HEK293T (cell line): Measurements from ENCODE around the gene SLC7A7.

Experiments used
- CTCF ChIA-PET: fragments of 350-600 bp; formaldehyde crosslinking; extraction: SDS; loops from one replicate; lab custom pipeline; 2021; ENCODE audit warnings: antibody characterized with exemption, inconsistent platforms; lab: Yijun Ruan, JAX
- POLR2A ChIA-PET: fragments of 350-600 bp; formaldehyde crosslinking; extraction: SDS; loops from one replicate; lab custom pipeline; 2020; ENCODE audit warnings: antibody characterized with exemption, inconsistent platforms; lab: Yijun Ruan, JAX
- DNase-seq: peaks from one replicate; pipeline ENCODE4 v3.0.0; 2012; ENCODE audit warnings: mixed read lengths; ENCODE audit errors: extremely low spot score
- ARNT ChIP-seq: fragments of 450-650 bp; IDR thresholded peaks from 2 replicates; pipeline ENCODE4 v1.6.1; 2017; ENCODE audit warnings: mild to moderate bottlenecking
- BHLHE40 ChIP-seq: fragments of 450-650 bp; IDR thresholded peaks from 2 replicates; pipeline ENCODE4 v1.6.1; 2016; ENCODE audit warnings: mild to moderate bottlenecking, moderate library complexity, borderline replicate concordance
- CTBP1 ChIP-seq: fragments of 450-650 bp; IDR thresholded peaks from 2 replicates; pipeline ENCODE4 v1.6.1; 2016; ENCODE audit warnings: borderline replicate concordance
- ELF4 ChIP-seq: fragments of 450-650 bp; IDR thresholded peaks from 2 replicates; pipeline ENCODE4 v1.6.1; 2017; ENCODE audit warnings: antibody characterized with exemption
- FOXA1 ChIP-seq: fragments of 450-650 bp; IDR thresholded peaks from 2 replicates; pipeline ENCODE4 v1.6.1; 2016; ENCODE audit warnings: mild to moderate bottlenecking
- FOXK2 ChIP-seq: fragments of 450-650 bp; IDR thresholded peaks from 2 replicates; pipeline ENCODE4 v1.6.1; 2016; ENCODE audit warnings: mild to moderate bottlenecking
- FOXM1 ChIP-seq: fragments of 450-650 bp; IDR thresholded peaks from 2 replicates; pipeline ENCODE4 v1.6.1; 2017; ENCODE audit warnings: mild to moderate bottlenecking, borderline replicate concordance
- HDGF ChIP-seq: fragments of 450-650 bp; IDR thresholded peaks from 2 replicates; pipeline ENCODE4 v1.6.1; 2017; ENCODE audit warnings: antibody characterized with exemption, borderline replicate concordance
- L3MBTL2 ChIP-seq: fragments of 450-650 bp; conservative IDR thresholded peaks from 2 replicates; pipeline ENCODE4 v1.6.1; 2016; ENCODE audit warnings: mild to moderate bottlenecking
- LEF1 ChIP-seq: fragments of 450-650 bp; IDR thresholded peaks from 2 replicates; pipeline ENCODE4 v1.6.1; 2017; ENCODE audit warnings: mild to moderate bottlenecking, borderline replicate concordance
- NFRKB ChIP-seq: fragments of 450-650 bp; IDR thresholded peaks from 2 replicates; pipeline ENCODE4 v1.6.1; 2016; ENCODE audit warnings: mild to moderate bottlenecking, moderate library complexity
- PKNOX1 ChIP-seq: fragments of 450-650 bp; IDR thresholded peaks from 2 replicates; pipeline ENCODE4 v1.6.1; 2016
- SP1 ChIP-seq: fragments of 450-650 bp; IDR thresholded peaks from 2 replicates; pipeline ENCODE4 v1.6.1; 2017
- SUZ12 ChIP-seq: fragments of 450-650 bp; IDR thresholded peaks from 2 replicates; pipeline ENCODE4 v1.6.1; 2016; ENCODE audit warnings: mild to moderate bottlenecking
- TARDBP ChIP-seq: fragments of 450-650 bp; IDR thresholded peaks from 2 replicates; pipeline ENCODE4 v1.6.1; 2016
- ZNF384 ChIP-seq: fragments of 450-650 bp; IDR thresholded peaks from 2 replicates; pipeline ENCODE4 v1.6.1; 2016

Gene SLC7A7

GRCh38 chr14:22819151-22819988 lies 4.1 kb upstream of the SLC7A7 start:
- no peak for TF ChIP-seq FOXK2
- TF ChIP-seq ZNF384, result no peak
- TF ChIP-seq ARNT, result no peak
- TF ChIP-seq TARDBP, result no peak
- DNase-seq, result no peak
- ChIA-PET CTCF (interaction anchor here (0.7 to 1.4 kb wide), 7 partner anchors 11 to 967 kb away, joined by 3 to 8 read pairs (median 4); no protein-coding TSS in a partner anchor), POLR2A (interaction anchor here (1.7 kb wide), 1 partner anchor 53 kb away, joined by 5 read pairs; the partner anchor contains the start of gene OXA1L)

DNA sequence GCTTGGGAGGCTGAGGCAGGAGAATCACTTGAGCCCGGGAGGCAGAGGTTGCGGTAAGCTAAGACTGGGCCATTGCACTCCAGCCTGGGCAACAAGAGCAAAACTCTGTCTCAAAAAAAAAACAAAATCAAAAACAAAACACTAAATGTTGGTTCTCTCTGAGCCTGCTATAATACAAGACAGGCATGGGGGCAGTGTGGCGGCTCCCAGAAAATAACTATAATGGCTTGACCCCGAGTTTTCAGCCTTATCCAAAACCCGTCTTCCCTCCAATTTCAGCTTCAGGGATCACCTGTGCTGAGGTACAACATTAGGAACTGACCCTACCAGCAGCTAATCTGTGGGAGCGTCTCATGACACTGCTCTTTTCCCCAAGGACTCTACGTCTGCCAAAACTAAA lies 862 bp downstream of the SLC7A7 start:
- ChIA-PET POLR2A (interaction anchor here (0.6 to 0.8 kb wide), 2 partner anchors 225 to 1853 kb away, joined by 3 to 4 read pairs; no protein-coding TSS in a partner anchor), CTCF (interaction anchor here (0.7 to 1.2 kb wide), 3 partner anchors 8 to 40 kb away, joined by 3 to 4 read pairs (median 3); no protein-coding TSS in a partner anchor)
- TF ChIP-seq BHLHE40, result no peak
- no peak for TF ChIP-seq TARDBP
- TF ChIP-seq ZNF384, result no peak
- TF ChIP-seq FOXM1, result no peak
- TF ChIP-seq HDGF, result no peak
- TF ChIP-seq PKNOX1, result no peak
- no peak for TF ChIP-seq LEF1
- no peak for TF ChIP-seq FOXA1
- TF ChIP-seq NFRKB, result no peak
- no peak for TF ChIP-seq SP1
- no peak for TF ChIP-seq ARNT
- no peak for TF ChIP-seq CTBP1
- no peak for DNase-seq

DNA sequence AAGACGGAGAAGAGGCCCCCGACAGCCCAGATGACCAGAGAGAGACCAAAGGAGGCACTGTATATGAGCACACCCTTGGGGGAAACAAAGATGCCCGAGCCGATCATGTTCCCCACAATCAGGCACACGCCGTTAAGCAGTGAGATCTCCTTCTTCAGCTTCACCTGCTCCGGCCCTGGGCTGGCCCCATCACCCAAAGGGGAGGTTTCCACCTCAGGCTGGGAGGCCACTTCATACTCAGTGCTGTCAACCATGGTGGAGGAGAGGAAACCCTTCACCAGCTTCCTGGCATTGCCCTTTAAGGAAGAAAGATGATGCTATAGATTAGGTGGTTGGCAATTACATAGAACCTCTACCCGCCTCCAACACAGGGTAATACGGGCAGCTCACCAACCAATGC lies 2.1 kb downstream of the SLC7A7 start:
- ChIA-PET POLR2A (interaction anchor here (0.7 to 1.3 kb wide), 2 partner anchors 47 to 164 kb away, joined by 3 to 6 read pairs; partner anchors contain the start of gene OXA1L), CTCF (interaction anchor here (0.6 to 1.6 kb wide), 2 partner anchors 40 to 264 kb away, joined by 3 to 7 read pairs; no protein-coding TSS in a partner anchor)
- TF ChIP-seq NFRKB (no peak), ZNF384 (no peak), ARNT (no peak), BHLHE40 (no peak), ELF4 (no peak), L3MBTL2 (no peak), TARDBP (no peak), HDGF (no peak), SUZ12 (no peak), FOXK2 (no peak), PKNOX1 (no peak), FOXA1 (no peak), FOXM1 (no peak), SP1 (no peak), LEF1 (no peak), CTBP1 (no peak)
- no peak for DNase-seq

- POLR2A ChIA-PET, result interaction anchor here (0.7 to 1.3 kb wide), 2 partner anchors 46 to 164 kb away, joined by 3 to 6 read pairs; partner anchors contain the start of gene OXA1L
- TF ChIP-seq SP1 (no peak), ZNF384 (no peak), ELF4 (no peak), LEF1 (no peak), FOXK2 (no peak), FOXM1 (no peak), FOXA1 (no peak), TARDBP (no peak), BHLHE40 (no peak)
- CTCF ChIA-PET, result interaction anchor here (0.6 to 1.6 kb wide), 2 partner anchors 41 to 264 kb away, joined by 3 to 7 read pairs; no protein-coding TSS in a partner anchor
Measured at GRCh38 chr14:22812744-22813143, 2.5 kb downstream of the SLC7A7 start.

DNA sequence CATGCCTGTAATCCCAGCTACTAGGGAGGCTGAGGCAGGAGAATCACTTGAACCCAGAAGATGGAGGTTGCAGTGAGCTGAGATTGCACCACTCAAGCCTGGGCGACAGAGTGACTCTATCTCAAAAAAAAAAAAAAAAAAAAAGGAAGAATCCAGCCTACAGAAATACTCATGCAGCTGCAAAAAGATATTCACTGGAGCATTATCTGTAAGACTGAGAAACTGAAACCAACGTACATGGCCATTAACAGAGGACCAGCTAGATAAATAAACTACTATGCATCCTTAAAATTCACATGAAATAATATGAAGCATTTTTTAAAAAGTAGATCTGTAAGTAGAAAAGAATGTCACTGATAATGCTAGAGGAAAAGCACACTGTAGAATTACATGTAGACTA lies 3.5 kb downstream of the SLC7A7 start:
- DNase-seq, result no peak
- ChIA-PET CTCF (interaction anchor here (1.6 kb wide), 1 partner anchor 42 kb away, joined by 3 read pairs; no protein-coding TSS in a partner anchor), POLR2A (no interaction called here)
- TF ChIP-seq ZNF384 (no peak), ELF4 (no peak), SP1 (no peak), TARDBP (no peak), BHLHE40 (no peak), NFRKB (no peak), FOXM1 (no peak), HDGF (no peak), PKNOX1 (no peak), LEF1 (no peak), FOXA1 (no peak), ARNT (no peak), L3MBTL2 (no peak), CTBP1 (no peak)

More at GRCh38 chr14:22812744-22813143, 2.5 kb downstream of the SLC7A7 start:
- DNase-seq, result no peak
